EL (cell line): ENCODE measurements around the gene PHKA2.

Source experiments
- DNase-seq: peaks from one replicate; pipeline ENCODE4 v3.0.0-alpha.2; 2016

Gene PHKA2

GRCh38 chrX:18887177-18887824 lies 96.6 kb downstream of the PHKA2 start:
- no peak for DNase-seq

GRCh38 chrX:18886344-18887161 lies 97.4 kb downstream of the PHKA2 start:
- DNase-seq: peak; percentile 58

GRCh38 chrX:18886005-18886343 lies 97.9 kb downstream of the PHKA2 start:
- no peak for DNase-seq

DNA sequence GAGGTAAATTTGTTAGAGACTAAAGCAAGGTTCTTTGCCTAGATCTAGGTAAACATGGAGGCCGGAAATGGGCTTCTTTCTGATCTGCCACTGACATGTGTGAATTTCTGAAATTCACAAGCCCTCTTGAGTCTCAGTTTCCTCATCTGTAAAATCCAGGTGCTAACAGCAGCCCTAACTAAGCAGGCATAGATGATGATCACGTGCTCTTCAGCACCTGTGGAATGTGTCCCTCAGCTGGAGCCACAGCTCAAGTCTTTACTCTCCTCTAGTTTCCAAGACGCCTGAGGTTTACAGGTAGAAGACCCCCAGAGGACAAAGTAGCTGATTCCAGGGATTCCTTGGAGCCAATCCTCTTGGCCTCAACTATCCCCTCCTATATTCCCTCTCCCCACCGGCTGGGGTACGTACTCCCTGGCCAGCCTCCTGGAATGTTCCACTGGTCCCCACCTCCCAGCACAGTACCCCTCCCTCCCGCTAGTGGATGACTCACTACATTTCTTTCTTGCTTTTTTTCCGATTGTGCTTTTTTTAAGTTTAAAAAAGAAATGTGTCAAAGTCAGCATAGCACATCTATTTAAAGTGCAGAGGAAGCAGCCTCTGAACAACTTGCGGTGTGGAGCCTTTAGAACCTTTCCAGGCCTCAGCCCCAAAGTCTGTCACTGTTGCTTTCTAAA lies 98.4 kb downstream of the PHKA2 start:
- DNase-seq: no peak

GRCh38 chrX:18884916-18885315 lies 99.0 kb downstream of the PHKA2 start:
- DNase-seq: no peak

GRCh38 chrX:18883961-18884765 lies 99.8 kb downstream of the PHKA2 start:
- no peak for DNase-seq

GRCh38 chrX:18883234-18883960 lies 100.5 kb downstream of the PHKA2 start:
- DNase-seq: no peak

DNA sequence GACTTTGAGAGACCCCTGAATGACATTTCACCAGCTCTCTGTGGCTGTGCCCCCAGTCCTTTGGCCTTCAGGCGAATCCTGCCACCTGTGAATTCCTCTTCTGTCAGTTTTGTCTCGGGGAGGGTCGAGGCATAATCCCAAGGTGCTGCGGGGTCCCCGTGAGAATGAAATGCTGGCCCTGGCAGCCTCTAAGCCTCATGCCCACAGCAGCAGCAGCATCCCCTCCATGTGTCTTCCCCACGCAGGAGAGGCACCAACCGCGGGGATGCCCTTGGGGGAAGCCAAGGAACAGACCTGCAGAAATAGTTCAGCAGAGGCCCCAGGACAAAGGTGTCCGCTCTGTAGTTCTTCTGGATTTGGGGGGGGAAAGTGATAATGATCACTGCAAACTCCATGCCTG lies 104.8 kb downstream of the PHKA2 start:
- no peak for DNase-seq

DNA sequence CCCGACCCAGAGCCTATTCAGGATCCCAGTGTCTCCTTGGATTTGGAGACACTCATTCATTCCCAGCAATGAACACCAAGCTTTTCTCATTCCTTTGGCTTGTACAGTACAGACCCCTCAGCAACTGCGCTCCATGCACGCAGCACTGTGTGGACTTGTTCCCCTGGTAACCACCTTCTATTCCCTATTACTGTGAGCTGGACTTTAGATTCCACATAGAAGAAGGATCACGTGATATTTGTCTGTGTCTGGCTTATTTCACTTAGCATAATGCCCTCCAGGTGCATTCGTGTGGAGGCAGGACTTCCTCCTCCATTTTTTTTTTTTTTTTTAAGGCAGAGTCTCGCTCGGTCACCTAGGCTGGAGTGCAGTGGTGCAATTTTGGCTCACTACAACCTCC lies 106.4 kb downstream of the PHKA2 start:
- DNase-seq: no peak

DNA sequence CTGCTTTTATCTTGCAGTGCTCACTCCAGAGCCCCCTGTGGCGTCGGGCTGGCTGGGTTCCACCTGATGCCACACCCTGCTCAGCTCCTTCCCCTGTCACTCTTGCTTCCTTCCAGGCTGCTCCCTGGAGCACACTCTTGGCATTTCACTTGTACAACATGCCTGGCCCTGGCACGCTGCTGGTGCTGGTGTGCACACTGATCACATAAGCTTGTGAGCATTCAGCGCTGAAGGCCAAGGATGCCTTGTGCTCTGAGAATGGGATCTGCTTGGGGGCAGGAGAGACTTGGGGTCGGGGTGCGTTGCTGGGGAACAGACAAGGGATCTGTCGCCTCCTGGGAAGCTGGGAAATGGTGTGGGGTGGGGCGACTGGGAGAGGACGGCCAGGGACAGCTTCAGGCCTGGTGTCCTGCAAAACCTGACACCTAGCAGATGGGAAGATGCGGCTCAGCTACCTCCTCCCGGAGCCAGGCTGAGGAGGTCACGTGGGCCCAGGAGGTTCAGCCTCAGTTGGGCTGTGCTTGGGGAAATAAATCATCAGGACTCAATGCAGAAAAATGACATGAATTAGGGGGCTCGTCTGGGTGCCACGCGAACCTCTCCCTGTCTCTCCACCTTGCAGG lies 108.5 kb downstream of the PHKA2 start:
- no peak for DNase-seq

GRCh38 chrX:18874560-18875255 lies 109.2 kb downstream of the PHKA2 start:
- no peak for DNase-seq

GRCh38 chrX:18873836-18874235 lies 110.1 kb downstream of the PHKA2 start:
- DNase-seq: no peak

DNA sequence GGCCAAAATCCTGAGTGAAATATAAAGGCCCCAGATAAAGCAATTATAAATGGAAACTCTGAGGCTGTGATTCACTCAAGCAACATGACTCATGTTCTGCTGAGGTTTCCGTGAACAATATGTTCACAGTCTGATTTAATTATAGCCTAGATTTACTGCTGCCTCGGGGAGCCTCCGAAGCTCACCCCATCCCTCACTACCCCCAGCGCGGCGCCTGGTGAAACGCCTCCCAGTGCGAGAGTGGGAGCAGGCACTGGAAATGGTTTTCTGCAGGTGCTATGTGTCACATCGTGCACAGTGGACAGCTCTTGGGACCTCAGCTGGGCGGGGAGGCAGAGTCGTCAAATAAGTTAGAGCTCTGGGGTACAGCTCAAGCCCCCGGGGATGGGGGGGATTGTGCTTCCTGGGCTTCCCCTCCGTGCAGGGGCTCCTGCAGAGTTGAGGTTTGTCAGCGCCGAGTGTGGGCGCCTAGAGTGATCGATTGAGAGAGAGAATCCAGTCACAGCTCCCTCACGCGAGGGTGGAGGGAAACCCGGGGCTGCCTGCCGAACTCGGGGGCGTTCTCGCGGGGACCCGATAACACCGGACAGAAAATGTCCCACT lies 110.6 kb downstream of the PHKA2 start:
- peak; percentile 60 for DNase-seq

DNA sequence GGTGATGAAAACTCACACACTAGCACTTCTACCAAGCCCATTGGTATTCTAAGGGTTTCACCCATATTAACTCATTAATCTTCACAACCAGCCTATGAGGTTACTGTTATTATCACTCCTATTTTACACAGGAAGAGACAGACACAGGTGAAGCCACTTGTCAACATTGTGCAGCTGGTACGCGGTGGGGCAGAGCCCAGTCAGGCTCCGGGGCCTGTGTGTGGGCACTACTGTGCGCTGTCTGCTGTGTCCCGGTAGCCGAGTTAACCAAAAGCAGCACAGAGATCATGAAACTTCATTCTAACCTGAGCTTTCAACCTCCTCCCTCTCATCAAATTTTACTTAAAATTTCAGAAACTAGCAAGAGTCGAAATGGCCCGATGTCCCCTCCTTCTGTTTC lies 111.3 kb downstream of the PHKA2 start:
- DNase-seq: no peak

DNA sequence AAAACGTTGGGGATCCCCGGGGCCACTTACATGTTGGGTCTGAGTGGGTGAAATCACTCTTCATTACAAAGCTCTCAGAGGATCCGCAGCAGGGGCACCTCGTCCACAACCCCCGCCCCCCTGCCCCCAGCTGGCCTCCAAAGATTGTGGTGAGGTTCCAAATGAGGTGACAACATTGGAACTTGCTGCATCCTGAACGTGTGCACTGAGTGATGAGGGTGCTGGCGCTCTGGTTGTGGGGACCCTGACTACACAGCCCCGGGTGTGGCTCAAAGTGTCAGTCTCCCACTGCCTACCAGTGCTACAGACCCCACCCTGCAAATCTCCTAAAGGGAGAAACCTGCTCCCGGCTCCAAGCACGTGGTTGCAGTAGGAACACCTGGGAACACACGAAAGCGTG lies 111.9 kb downstream of the PHKA2 start:
- DNase-seq: no peak

DNA sequence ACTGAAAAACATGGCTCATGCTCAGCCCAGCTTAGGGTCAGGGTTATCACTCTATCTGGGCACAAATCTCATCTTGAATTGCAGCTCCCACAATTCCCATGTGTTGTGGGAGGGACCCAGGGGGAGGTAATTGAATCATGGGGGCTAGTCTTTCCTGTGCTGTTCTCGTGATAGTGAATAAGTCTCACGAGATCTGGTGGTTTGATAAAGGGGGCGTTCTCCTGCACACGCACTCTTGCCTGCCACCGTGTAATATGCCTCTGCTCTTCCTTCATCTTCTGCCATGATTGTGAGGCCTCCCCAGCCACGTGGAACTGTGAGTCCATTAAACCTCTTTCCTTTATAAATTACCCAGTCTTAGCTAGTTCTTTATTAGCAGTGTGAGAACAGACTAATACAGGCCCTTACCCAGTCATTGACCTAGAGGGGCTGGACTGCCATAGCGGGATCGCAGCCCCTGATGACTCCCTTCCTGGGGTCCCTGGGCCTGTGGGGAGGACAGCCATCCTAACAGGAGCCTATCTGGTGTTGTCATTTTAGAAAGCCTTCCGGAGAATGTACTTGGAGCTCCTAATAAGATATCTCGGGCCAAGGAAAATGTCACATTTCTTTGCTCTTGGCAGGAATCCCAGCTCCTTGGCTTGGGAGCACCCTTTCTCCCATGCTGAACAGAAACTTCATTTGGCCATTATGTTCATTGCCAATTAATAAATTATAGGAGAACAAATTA lies 112.6 kb downstream of the PHKA2 start:
- DNase-seq: no peak

GRCh38 chrX:18864390-18864920 lies 119.5 kb downstream of the PHKA2 start:
- no peak for DNase-seq

- no peak for DNase-seq
Measured at GRCh38 chrX:18861511-18861910, 122.4 kb downstream of the PHKA2 start.

- no peak for DNase-seq
Measured at GRCh38 chrX:18856645-18856997, 127.3 kb downstream of the PHKA2 start.
